HEK293 (cell line): ENCODE results near the gene NRL.

Experiments used
- CTCF ChIA-PET: fragments of 350-600 bp; formaldehyde crosslinking; extraction: SDS; loops from one replicate; lab custom pipeline; 2021; ENCODE audit warnings: antibody characterized with exemption; lab: Yijun Ruan, JAX
- POLR2A ChIA-PET: fragments of 300-600 bp; formaldehyde crosslinking; extraction: SDS; loops from one replicate; lab custom pipeline; 2020; ENCODE audit warnings: antibody characterized with exemption, inconsistent platforms; lab: Yijun Ruan, JAX
- H3K27ac ChIP-seq: fragments of 200-500 bp; sonication (Bioruptor generic); 2 replicates; pipeline ENCODE4 v1.5.1; 2014; ENCODE audit warnings: low read depth, low read length, control low read depth, inconsistent platforms; ENCODE audit errors: extremely low read depth
- H3K36me3 ChIP-seq, 2 experiments: fragments of 200-500 bp in 1 of 2; sonication (Bioruptor generic) in 1 of 2; 1 replicate in 1 of 2; 2 replicates in 1 of 2; pipeline ENCODE4 v1.5.1; 2014 to 2017; ENCODE audit warnings: inconsistent platforms in 2 of 2, low read length in 2 of 2; ENCODE audit not compliant: control insufficient read depth in 2 of 2, insufficient read depth in 1 of 2
- H3K4me1 ChIP-seq: fragments of 200-500 bp; sonication (Bioruptor generic); 2 replicates; pipeline ENCODE4 v1.5.1; 2014; ENCODE audit warnings: mild to moderate bottlenecking, low read length, inconsistent platforms; ENCODE audit not compliant: control insufficient read depth, insufficient read depth
- H3K4me3 ChIP-seq: 2 replicates; pipeline ENCODE4 v1.5.1; 2011; ENCODE audit warnings: low read depth, mild to moderate bottlenecking, control low read depth, low read length, moderate library complexity
- H3K9me3 ChIP-seq: fragments of 200-500 bp; sonication (Bioruptor generic); 2 replicates; pipeline ENCODE4 v1.5.1; 2014; ENCODE audit warnings: low read depth, low read length, inconsistent platforms; ENCODE audit not compliant: control insufficient read depth, insufficient read depth
- IKZF3 ChIP-seq: fragments of 450-650 bp; IDR thresholded peaks from 2 replicates; pipeline ENCODE4 v1.5.0; 2018; ENCODE audit warnings: missing biosample characterization, mild to moderate bottlenecking, missing genetic modification characterization, moderate library complexity
- MZF1 ChIP-seq: fragments of 450-650 bp; formaldehyde crosslinking; IDR thresholded peaks from 2 replicates; pipeline ENCODE4 v1.5.1; 2017; ENCODE audit warnings: missing biosample characterization, missing genetic modification characterization, borderline replicate concordance
- TSHZ1 ChIP-seq: fragments of 450-650 bp; formaldehyde crosslinking; IDR thresholded peaks from 2 replicates; pipeline ENCODE4 v1.5.1; 2016; ENCODE audit warnings: missing biosample characterization, missing genetic modification characterization, borderline replicate concordance
- ZNF16 ChIP-seq: fragments of 450-650 bp; formaldehyde crosslinking; IDR thresholded peaks from 2 replicates; pipeline ENCODE4 v1.5.1; 2016; ENCODE audit warnings: low read depth, missing biosample characterization, missing genetic modification characterization
- ZNF184 ChIP-seq: fragments of 450-650 bp; IDR thresholded peaks from 2 replicates; pipeline ENCODE4 v1.5.1; 2018; ENCODE audit warnings: missing biosample characterization, mild to moderate bottlenecking, missing genetic modification characterization
- ZNF214 ChIP-seq: fragments of 450-650 bp; formaldehyde crosslinking; IDR thresholded peaks from 2 replicates; pipeline ENCODE4 v1.5.1; 2017; ENCODE audit warnings: missing biosample characterization, mild to moderate bottlenecking, missing genetic modification characterization, borderline replicate concordance
- ZNF248 ChIP-seq: fragments of 450-650 bp; formaldehyde crosslinking; IDR thresholded peaks from 2 replicates; pipeline ENCODE4 v1.5.1; 2017; ENCODE audit warnings: missing biosample characterization, missing genetic modification characterization
- ZNF350 ChIP-seq: fragments of 450-650 bp; formaldehyde crosslinking; IDR thresholded peaks from 2 replicates; pipeline ENCODE4 v1.5.0; 2017; ENCODE audit warnings: missing biosample characterization, mild to moderate bottlenecking, missing genetic modification characterization
- ZNF37A ChIP-seq: fragments of 450-650 bp; IDR thresholded peaks from 2 replicates; pipeline ENCODE4 v1.5.1; 2018; ENCODE audit warnings: missing biosample characterization, missing genetic modification characterization
- ZNF391 ChIP-seq: fragments of 450-650 bp; formaldehyde crosslinking; IDR thresholded peaks from 2 replicates; pipeline ENCODE4 v1.5.1; 2016; ENCODE audit warnings: low read depth, missing biosample characterization, missing genetic modification characterization, borderline replicate concordance
- ZNF426 ChIP-seq: fragments of 450-650 bp; formaldehyde crosslinking; IDR thresholded peaks from 2 replicates; pipeline ENCODE4 v1.5.1; 2017; ENCODE audit warnings: missing biosample characterization, missing genetic modification characterization, mild to moderate bottlenecking, inconsistent platforms, moderate library complexity
- ZNF473 ChIP-seq: fragments of 450-650 bp; formaldehyde crosslinking; IDR thresholded peaks from 2 replicates; pipeline ENCODE4 v1.5.1; 2017; ENCODE audit warnings: missing biosample characterization, missing genetic modification characterization
- ZNF529 ChIP-seq: fragments of 450-650 bp; formaldehyde crosslinking; IDR thresholded peaks from 2 replicates; pipeline ENCODE4 v1.5.1; 2017; ENCODE audit warnings: missing genetic modification characterization, missing biosample characterization; ENCODE audit not compliant: insufficient replicate concordance
- ZNF555 ChIP-seq: fragments of 450-650 bp; formaldehyde crosslinking; conservative IDR thresholded peaks from 2 replicates; pipeline ENCODE4 v1.5.1; 2017; ENCODE audit warnings: missing biosample characterization, mild to moderate bottlenecking, missing genetic modification characterization, inconsistent platforms
- TF ChIP-seq, protein P1 (sequence below): fragments of 450-650 bp; IDR thresholded peaks from 2 replicates; pipeline ENCODE4 v1.5.1; 2018; ENCODE audit warnings: missing biosample characterization, missing genetic modification characterization
- TF ChIP-seq, protein P2 (sequence below): fragments of 450-650 bp; formaldehyde crosslinking; IDR thresholded peaks from 2 replicates; pipeline ENCODE4 v1.5.1; 2016; ENCODE audit warnings: missing biosample characterization, missing genetic modification characterization

Gene NRL

GRCh38 chr14:24055971-24056799 is 58.6 kb downstream of the NRL start:
- Histone ChIP-seq H3K4me3 (no peak overlapping the region), H3K27ac (no peak overlapping the region), H3K4me1 (no peaks in the 10 kb centered on the region), H3K36me3 (no peaks in the 10 kb centered on the region), H3K9me3 (no peaks in the 10 kb centered on the region)
- TF ChIP-seq ZNF555 (no peak), ZNF426 (tag by site-specific recombination) (no peak), ZNF473 (tag by site-specific recombination) (no peak), ZNF37A (tag by site-specific recombination) (no peak), ZNF16 (tag by site-specific recombination) (no peak), ZNF350 (no peak), ZNF248 (tag by site-specific recombination) (no peak), ZNF391 (tag by site-specific recombination) (no peak)
- POLR2A ChIA-PET: no interaction called here
- CTCF ChIA-PET: interaction anchor here (0.6 to 8.9 kb wide), 11 partner anchors 20 to 743 kb away, joined by 3 to 247 read pairs (median 4); partner anchors contain the start of genes CIDEB, DCAF11, IRF9 and NRL

DNA sequence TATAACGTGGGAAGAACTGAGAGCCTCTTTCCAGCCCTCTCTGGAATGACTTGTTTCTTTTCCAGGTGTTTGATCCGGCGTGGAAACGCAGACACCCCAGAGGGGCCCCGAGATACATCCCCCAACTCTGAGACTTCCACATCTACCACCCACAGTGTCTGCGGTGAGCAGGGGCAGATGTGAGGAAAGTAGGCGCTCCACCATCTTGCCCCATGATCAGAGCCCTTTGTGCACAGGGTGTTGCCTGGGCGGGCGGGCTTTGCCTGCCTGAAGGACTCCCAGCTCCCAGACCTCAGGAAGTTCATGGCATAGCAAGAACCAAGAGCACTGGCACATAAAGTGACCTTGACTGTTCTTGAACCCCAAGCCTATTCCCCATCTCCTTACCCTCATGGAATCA is 60.1 kb downstream of the NRL start:
- Histone ChIP-seq H3K36me3 (no peaks in the 10 kb centered on the region), H3K4me1 (no peaks in the 10 kb centered on the region), H3K27ac (no peak overlapping the region), H3K4me3 (no peak overlapping the region), H3K9me3 (no peaks in the 10 kb centered on the region)
- no peak for TF ChIP-seq ZNF214 (tag by site-specific recombination)
- no peak for TF ChIP-seq ZNF529 (tag by site-specific recombination)
- TF ChIP-seq ZNF184 (tag by site-specific recombination): no peak
- TF ChIP-seq, protein P1, sequence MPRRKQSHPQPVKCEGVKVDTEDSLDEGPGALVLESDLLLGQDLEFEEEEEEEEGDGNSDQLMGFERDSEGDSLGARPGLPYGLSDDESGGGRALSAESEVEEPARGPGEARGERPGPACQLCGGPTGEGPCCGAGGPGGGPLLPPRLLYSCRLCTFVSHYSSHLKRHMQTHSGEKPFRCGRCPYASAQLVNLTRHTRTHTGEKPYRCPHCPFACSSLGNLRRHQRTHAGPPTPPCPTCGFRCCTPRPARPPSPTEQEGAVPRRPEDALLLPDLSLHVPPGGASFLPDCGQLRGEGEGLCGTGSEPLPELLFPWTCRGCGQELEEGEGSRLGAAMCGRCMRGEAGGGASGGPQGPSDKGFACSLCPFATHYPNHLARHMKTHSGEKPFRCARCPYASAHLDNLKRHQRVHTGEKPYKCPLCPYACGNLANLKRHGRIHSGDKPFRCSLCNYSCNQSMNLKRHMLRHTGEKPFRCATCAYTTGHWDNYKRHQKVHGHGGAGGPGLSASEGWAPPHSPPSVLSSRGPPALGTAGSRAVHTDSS (tag by site-specific recombination): no peak
- CTCF ChIA-PET: interaction anchor here (0.9 to 1.4 kb wide), 6 partner anchors 36 to 253 kb away, joined by 3 to 5 read pairs (median 3); partner anchors contain the start of genes CIDEB and IRF9
- POLR2A ChIA-PET: no interaction called here

- ChIA-PET CTCF (interaction anchor here (0.6 to 1.4 kb wide), 7 partner anchors 36 to 254 kb away, joined by 3 to 5 read pairs (median 3); partner anchors contain the start of genes CIDEB and IRF9), POLR2A (no interaction called here)
- Histone ChIP-seq H3K36me3 (no peaks in the 10 kb centered on the region), H3K4me1 (no peaks in the 10 kb centered on the region), H3K27ac (no peak overlapping the region), H3K9me3 (no peaks in the 10 kb centered on the region), H3K4me3 (no peak overlapping the region)
- no peak for TF ChIP-seq MZF1 (tag by site-specific recombination)
These were observed 60.5 kb downstream of the NRL start for GRCh38 chr14:24054324-24054641.

- Histone ChIP-seq H3K27ac (no peak overlapping the region), H3K9me3 (no peaks in the 10 kb centered on the region), H3K36me3 (no peaks in the 10 kb centered on the region), H3K4me3 (no peak overlapping the region), H3K4me1 (no peaks in the 10 kb centered on the region)
- TF ChIP-seq TSHZ1 (tag by site-specific recombination) (no peak), IKZF3 (no peak)
- TF ChIP-seq, protein P2, sequence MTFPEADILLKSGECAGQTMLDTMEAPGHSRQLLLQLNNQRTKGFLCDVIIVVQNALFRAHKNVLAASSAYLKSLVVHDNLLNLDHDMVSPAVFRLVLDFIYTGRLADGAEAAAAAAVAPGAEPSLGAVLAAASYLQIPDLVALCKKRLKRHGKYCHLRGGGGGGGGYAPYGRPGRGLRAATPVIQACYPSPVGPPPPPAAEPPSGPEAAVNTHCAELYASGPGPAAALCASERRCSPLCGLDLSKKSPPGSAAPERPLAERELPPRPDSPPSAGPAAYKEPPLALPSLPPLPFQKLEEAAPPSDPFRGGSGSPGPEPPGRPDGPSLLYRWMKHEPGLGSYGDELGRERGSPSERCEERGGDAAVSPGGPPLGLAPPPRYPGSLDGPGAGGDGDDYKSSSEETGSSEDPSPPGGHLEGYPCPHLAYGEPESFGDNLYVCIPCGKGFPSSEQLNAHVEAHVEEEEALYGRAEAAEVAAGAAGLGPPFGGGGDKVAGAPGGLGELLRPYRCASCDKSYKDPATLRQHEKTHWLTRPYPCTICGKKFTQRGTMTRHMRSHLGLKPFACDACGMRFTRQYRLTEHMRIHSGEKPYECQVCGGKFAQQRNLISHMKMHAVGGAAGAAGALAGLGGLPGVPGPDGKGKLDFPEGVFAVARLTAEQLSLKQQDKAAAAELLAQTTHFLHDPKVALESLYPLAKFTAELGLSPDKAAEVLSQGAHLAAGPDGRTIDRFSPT (tag by site-specific recombination): no peak
- CTCF ChIA-PET: interaction anchor here (0.6 to 3.2 kb wide), 8 partner anchors 37 to 254 kb away, joined by 3 to 12 read pairs (median 4); partner anchors contain the start of genes CIDEB and IRF9
- POLR2A ChIA-PET: no interaction called here
These were observed 61.0 kb downstream of the NRL start for GRCh38 chr14:24053548-24054323.
